Activated CD4-positive, alpha-beta T cell treated with anti-CD3 and anti-CD28 coated beads, Interleukin-2, amount 50 U/mL, for 16 hours (primary cell): ENCODE data around the gene SH3PXD2A.
A peak's percentile ranks its signal among the peaks of the same experiment; 100 is the strongest.
"Not testable (repeated sequence)": the region's sequence is repeated elsewhere in the genome, so short reads cannot be mapped to it uniquely, and the experiment has no call there.

Experiments used
- DNase-seq: peaks from one replicate; pipeline ENCODE4 v3.0.0-alpha.2; 2020

SH3PXD2A gene

DNA sequence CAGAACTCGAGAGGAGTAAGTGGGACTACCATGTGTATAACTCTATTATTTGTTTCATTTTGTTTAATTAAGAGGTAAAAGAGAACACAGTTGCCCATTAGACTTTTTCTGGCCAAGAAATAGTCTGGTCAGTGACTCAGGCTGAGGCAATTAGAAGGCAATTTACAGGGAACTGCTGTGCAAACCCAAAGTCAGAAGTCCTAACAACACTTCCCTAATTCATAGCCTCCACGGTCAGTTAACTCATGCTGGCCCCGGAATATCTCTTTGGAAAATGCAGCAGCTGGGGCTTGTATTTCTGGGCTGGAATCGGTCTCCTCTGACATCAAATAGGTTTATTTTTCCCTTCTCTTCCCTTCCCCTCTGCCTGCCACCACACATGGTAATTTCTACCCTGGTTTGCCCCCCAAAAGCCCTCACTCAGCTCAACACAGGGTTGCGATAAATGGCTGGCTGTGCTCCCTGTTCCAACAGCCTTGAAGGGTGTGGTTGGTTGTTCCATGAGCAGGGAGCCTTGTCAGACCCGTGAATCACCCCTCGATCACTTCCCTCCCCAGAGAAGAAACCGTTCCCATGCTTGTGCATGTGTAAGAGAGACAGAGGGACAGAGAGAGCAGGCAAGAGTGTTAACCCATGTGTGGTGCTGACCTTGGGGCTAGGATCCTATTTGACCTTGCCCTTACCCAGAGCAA is 5.3 kb downstream of the SH3PXD2A start:
- no peak for DNase-seq

DNA sequence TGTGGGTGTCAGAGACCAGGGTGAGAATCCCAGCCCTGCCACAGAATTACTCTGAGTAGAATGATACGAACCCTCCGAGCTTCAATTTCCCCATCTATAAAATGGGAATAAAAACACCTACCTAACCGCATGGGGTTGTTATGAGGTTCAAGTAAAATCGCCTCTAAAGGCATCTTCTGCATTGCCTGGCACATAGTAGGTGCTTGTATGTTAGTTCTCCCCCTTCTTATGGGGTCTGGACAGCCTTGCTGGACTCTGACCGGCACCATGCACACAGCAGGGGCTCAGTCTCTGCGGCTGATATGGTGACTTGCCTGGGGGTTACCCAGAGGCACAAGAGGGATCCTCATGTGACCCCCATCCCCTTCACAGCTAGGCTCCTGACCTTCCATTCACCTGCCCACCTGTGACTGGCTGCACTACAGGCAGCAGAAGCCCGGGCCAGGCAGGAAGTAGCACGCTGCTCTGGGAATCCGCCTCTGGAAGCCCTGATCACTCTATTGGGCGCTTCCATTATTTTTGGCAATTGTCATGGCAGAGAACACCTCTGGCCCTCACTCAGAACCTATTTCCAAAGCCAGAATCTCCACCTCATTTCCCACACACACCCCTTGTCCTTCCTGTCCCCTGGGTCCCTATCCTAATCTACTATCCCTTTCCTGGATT is 6.0 kb downstream of the SH3PXD2A start:
- DNase-seq, result no peak

DNA sequence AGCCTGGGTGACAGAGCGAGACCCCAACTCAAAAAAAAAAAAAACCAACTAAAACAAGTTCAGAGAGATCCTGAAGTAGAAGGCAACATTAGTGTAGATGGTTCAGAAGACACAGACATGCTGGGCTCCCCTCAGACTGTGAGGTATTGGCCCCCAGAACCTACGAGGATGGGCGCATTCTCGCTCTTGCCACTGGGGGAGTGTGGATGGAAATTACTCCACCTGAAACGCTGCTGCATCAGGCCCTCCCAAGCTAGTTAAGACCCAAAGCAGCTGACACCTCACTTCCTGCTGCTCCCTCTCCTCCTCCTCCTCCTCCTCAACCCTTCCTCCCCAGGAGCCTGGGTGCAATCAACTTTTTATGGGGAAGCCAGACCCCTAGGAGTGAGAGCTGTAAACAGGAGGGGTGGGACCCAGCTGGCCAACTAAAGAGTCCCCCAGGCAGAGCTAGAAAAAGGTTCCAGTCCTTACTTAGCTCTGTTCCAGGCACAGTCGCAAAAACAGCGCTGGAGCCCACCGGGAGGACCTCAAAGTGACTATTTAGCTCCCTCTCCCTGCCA is 7.4 kb downstream of the SH3PXD2A start:
- no peak for DNase-seq

DNA sequence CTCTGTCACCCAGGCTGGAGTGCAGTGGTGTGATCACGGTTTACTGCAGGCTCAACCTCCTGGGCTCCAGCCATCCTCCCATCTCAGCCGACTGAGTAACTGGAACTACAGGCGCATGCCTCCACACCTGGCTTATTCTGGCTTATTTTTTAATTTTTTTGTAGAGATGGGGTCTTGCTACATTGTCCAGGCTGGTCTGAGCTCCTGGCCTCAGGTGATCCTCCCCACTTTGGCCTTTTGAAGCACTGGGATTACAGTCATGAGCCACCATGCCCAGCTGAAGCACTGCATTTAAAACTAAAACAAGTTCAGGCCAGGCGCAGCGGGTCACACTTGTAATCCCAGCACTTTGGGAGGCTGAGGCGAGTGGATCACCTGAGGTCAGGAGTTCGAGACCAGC is 8.0 kb downstream of the SH3PXD2A start:
- DNase-seq, result no peak

DNA sequence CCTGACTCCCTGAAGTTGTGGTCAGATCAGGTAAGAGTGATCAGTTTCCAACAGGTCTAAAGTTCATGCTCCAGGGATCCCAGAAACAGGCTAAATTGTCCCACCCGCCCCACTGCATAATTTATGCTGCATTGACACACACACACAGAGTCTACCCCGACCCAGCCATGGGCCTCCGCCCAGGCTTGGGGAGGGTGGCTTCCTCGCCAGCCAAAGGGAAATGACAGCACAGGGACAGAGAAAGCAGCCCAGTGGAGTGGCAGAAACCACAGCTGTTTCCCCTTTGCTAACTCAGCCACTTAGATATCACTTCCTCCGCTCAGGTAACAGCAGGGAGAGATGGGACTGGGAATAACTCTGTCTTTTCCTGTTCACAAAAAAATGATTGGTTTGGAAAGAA is 9.4 kb downstream of the SH3PXD2A start:
- DNase-seq, result peak; percentile 26

DNA sequence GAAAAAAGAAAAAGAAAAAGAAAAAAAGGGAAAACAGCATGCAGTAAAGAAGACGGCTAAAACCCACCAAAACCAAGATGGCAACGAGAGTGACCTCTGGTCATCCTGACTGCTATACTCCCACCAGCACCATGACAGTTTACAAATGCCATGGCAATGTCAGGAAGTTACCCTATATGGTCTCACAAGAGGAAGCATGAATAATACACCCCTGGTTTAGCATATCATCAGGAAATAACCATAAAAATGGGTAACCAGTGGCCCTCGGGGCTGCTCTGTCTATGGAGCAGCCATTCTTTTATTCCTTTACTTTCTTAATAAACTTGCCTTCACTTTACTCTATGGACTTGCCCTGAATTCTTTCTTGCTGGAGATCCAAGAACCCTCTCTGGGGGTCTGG is 10.0 kb downstream of the SH3PXD2A start:
- DNase-seq, result not testable (repeated sequence)

DNA sequence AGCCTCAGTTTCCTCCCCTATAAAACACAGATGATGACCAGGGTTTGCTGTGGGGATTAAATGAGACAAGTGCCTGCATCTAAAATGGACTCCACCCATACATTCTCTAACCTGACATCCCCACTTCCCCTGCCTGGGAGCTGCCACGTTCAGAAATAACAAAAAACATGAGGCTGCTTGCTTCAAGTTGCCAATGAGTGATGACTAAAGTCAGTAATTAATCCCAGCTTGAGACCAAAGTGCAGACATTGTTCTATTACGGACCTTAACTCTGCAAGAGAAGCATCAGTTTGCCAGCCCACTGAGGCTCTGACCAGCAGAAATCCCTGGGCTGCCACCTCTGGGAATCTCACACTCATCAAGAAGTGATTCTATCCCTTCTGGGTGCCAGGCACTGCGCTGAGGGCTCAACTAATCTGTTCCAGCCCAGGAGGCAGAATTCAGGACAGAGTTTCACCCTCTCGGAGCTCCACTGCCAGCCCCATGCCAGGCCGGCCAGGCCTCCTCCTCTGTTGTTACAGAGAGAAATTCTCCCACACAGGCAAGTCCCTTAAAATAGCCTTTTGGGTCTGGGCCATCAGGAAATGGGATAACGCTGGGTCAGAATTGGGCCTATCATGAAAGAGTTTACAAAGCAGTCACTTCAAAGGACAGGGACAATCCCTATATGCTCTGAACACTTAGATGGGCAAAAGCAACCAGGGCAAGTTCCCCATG is 11.4 kb downstream of the SH3PXD2A start:
- DNase-seq, result no peak

DNA sequence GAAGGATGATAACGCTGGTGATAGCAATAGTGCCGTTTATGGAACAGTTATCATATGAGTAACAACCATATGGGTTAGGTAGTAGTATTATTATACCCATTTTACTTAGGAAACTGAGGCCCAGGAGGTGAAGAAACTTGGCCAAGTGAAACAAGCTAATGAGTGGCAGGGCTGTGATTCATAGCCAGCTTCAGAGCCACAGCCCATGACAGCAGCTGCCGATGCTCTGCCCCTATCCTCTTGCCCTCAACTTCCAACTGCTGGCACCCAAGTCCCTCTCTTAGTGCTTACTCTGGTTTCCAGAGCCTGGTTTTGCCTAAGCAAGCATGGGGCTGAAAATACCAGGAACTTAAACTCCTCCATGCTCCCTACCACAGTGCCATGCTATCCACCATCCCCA is 12.3 kb downstream of the SH3PXD2A start:
- peak; percentile 18 for DNase-seq

DNA sequence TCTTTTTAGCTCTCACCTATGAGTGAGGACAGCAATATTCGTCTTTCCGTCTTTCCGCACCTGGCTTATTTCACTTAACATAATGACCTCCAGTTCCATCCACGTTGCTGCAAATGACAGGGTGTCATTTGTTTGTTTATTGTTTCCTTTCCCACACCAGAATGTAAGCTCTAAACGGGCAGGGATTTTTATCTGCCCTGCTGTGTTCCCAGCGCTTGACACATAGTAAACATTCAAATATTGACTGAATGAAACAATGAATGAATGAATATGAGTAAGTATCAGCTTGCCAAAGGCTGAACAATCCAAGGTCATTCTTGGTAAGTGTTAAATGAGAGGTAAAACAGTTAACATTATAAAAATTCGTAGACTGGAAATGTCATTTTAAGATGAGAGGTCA is 12.8 kb downstream of the SH3PXD2A start:
- no peak for DNase-seq

DNA sequence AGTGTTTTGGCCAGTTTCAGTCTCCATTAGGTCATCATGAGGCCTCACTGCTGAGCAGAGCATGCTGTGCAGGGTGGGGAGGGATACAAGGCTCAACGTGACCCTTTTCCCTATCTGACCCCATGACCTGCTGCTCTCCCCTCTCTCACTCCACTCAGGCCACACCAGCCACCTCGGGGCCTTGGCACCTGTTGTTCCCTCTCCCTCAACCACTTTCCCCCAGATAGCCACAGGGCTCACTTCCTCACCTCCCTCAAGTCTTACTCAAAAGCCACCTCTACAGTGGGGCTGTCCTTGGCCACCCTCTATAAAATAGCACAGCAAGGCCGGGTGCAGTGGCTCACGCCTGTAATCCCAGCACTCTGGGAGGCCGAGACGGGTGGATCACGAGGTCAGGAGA is 13.9 kb downstream of the SH3PXD2A start:
- DNase-seq, result no peak

DNA sequence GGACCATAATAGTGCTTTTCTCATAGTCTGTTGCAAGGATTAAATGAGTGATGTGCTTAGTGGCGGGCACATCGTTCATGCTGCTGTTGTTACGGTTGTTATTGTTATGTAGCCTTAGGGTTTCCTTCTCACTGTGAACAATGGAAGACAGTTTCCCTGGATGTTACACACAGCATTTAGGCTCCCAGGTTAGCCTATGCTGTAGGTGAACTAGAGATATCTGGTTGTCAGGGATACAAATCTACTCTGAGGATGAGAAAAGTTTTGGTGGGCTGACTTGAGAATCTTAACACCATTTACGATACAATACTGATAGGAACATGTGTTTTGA is 14.7 kb downstream of the SH3PXD2A start:
- no peak for DNase-seq

DNA sequence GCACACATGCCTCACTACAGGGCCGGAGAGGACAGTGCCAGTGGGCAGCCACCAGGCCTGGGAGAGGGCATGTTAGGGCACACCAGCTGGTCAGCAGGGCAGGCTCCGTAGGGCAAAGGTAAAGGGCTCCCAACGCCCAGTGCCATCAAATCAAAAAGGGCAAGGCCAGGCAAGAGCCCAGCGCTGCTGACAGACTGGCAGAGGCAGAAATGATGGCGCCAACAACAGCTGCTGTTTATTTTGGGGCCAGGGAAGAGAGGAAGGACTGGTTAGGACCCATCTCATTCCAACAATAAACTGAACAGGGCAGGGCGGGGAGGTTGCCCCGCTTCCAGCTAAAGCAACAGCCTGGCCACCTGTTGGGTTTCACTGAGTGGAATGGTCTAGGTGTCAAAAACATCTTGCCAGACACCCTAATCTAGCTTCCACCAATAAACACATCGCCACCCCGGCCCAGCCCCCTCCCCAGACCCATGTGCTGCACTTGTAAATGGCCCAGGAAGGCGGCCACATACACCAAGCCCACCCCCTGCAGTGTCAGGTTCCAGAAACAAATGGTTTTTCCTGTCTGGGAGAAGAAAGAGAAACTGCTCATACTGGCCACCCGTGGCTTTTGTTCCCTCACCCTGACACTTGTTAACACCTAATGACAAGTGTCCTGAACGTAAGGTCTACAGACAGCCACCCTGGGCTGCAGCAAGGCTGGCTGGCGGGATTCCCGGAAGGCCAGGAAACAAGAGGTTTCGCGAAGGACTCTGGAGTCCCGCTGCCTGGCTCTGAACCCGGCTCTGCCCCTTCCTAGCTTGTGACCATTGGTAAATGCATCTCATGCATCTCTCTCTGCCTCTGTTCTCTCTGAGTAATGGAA is 15.3 kb downstream of the SH3PXD2A start:
- no peak for DNase-seq

DNA sequence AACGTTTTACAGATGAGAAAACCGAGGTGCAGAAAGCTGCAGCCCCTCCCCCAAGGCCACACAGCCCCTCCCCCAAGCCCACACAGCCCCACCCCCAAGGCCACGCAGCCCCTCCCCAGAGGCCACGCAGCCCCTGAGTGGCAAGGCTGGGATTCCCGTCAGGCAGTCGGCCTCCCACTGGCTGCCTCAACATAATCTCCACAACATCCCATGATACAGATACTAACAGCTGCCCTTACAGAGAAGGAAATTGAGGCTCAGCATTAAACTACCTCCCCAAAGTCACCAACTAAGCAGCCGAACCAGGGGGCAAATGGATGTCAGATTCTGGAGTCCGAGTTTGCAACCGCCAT is 15.9 kb downstream of the SH3PXD2A start:
- DNase-seq, result no peak

DNA sequence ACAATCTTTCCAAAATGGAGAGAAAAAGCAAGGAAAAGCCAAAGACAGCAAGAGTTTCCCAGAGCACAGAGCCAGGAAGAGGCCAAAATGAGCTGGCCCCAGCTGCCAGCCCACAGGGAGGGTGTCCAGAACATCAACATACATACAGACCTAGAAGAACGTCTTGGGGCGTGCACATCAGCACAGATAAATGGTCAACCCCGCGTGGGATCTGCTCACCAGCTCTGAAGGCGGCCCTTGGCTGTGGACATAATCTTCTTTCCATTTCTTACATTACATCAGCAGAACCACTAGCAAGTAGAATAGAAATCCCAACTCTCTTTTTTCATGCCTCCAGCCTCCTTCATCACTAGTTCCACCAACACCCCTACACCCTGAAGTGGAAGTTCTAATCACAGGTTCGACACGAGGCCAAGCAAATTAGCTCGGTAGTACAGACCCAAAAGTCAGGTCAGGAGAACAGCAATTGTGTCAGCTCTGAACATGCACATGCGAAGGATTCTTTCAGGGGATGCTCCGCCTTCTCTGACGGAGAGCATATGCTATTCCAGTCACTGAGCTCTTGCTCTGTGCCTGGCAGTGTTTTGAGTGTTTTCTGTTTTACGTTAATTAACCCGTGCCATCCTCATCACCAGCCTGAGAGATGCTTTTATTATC is 16.4 kb downstream of the SH3PXD2A start:
- no peak for DNase-seq

DNA sequence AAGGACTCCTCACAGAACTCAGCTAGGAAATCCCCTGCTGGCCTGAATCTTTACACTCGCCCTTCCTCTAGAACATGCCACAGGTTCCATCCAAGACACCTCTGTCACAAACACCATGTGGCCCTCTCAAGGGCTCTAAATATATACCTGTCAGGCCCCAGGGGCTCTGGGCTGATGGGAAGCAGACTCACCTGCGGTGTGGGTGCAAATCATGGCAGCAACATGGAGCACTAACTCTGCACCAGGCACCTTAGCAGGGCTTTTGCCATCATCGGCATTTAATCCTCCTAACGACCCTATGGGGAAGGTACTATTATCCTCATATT is 17.3 kb downstream of the SH3PXD2A start:
- DNase-seq, result no peak

DNA sequence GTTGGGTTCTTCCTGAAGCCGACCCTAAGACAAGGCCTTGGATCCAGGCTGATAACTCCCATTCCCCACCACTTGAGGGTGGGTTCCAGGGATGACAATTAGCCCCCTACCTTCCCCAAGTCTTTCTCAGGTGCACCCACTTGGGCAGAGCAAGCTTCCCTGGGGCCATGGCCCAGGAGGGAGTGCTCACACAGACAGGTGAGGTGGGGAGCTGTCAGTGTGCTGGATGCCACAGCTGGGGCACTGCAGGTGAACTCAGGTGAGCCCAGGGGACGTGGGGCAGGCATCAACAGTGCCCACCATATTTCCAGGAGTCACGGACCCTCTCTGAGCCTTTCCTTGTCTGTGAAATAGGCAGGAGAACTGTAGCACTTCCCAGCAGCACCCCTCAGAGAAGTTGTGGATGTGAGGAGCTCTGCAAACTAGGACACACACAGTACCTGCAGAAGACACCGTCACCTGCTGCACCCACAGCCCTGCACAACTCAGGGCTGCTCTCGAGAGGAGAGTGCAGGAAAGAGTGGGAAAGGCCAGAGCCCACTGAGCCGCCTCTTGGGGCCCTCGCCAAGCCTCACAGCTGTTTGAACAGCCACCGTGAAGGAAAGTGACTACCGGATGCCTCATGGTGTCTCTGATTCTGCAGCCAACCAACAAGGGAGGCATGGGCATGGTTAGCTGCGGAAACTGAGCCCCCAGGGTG is 17.9 kb downstream of the SH3PXD2A start:
- DNase-seq, result no peak

DNA sequence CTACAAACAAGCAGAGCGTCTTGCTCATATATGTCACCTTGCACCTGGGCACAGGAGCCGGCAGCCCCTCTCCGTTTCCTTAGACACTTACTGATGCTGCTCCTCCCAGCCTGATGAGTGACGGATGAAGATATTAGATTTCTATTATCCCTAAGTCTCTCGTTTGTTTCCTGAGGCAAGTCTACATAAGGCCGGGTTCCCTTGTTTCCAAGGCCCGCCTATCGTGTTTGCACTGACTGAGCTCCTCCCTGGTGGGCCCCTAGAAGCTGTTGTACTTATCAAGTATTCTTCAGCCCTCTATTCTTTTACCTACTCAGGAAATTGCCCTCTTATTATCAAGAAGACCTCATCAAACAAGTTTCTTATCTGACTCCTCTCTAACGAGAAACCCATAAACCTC is 18.5 kb downstream of the SH3PXD2A start:
- DNase-seq, result no peak

DNA sequence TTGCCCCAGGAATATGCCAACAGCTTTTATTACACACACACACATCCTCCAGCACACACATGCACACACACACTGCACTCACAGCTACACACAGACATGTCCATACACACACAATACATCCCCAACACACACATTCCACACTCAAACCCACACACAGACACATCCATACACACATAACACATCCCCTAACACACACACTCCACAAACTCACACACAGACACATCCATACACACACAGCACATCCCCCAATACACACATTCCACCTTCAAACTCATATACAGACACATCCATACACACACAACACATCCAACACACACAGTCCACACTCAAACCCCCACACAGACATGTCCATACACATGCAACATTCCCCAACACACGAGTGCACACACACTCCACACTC is 19.1 kb downstream of the SH3PXD2A start:
- no peak for DNase-seq

DNA sequence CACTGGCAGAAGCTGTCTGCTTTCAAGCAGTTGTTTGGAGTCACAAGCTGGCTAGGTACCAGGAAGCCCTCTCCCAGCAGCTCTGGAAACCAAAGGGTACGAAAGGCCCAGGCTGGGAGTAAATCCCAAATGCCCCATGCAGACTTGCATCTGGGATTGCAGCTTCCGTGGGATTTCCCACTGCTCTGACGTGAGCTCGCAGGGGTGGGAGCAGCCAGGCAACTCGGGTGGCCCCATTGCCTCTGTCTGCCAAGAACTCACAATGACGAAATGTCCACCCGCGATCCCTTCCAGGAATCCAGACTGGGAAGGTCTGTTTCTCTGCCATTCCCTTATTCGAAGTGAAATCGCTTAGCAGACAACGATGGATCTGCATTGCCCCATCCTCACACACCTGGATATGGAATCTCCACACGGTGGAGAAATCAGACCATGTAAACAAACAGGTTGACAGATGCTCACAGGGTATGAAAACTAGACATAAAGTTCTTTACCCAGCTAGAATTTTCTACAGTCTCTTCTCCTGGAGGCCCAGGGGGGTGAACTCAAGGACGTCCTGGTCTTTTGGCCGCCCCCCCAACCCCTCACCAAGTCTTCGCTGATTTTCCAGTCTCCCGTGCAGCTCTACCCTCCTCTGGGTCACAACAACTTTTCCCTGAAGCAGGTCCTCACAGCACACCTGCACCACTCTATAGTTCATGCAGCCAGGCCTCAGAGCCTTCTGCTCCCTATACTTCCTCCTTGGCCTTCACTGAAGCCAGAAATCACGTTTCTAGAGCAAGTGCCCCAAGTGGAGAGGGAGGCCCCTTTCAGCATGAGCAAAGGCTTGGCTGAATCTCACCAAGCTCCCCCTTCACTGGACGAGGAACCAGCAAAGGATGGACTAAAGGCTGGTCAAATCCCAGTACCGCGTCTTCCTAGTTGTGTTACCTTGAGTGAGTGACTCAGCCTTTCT is 20.0 kb downstream of the SH3PXD2A start:
- DNase-seq, result no peak

DNA sequence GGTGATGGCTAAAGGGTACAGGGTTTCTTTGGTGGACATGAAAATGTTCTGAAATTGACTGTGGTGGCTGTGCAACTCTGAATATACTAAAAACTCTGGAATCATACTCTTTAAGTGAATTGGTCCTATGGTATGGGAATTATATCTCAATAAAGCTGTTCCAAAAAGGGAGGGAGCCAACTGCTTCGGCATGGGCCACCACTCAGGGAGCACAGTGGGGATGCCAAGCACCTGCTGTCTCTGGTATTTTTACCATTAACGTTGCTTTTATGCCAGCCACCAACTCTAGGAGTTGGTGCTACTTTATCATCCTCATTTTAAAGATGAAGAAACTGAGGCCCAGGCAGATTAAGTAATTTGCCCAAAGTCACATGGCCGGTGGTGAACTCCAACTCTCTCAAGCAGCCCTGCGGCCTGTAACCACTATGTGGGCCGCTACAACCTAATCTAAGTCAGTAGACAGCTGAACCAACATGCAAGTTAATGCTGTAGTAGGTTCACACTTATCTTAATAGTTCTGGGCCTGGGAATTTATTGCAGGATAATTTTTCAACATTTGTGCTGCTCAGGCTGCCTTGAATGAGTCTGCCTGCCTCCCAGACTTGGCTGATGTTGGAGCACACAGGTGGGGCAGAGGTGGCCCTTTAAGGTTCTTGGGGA is 20.8 kb downstream of the SH3PXD2A start:
- no peak for DNase-seq
